Measurements from ENCODE around the gene PIAS2.

PIAS2 gene

GRCh38 chr18:46892842-46893241 lies 24.5 kb downstream of the PIAS2 start:
- TF ChIP-seq, protein P1, sequence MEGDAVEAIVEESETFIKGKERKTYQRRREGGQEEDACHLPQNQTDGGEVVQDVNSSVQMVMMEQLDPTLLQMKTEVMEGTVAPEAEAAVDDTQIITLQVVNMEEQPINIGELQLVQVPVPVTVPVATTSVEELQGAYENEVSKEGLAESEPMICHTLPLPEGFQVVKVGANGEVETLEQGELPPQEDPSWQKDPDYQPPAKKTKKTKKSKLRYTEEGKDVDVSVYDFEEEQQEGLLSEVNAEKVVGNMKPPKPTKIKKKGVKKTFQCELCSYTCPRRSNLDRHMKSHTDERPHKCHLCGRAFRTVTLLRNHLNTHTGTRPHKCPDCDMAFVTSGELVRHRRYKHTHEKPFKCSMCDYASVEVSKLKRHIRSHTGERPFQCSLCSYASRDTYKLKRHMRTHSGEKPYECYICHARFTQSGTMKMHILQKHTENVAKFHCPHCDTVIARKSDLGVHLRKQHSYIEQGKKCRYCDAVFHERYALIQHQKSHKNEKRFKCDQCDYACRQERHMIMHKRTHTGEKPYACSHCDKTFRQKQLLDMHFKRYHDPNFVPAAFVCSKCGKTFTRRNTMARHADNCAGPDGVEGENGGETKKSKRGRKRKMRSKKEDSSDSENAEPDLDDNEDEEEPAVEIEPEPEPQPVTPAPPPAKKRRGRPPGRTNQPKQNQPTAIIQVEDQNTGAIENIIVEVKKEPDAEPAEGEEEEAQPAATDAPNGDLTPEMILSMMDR (IDR thresholded peaks at IDR 0.05; ENCODE audit: low read depth, low read length, missing control alignments): no peak
- DNase-seq: no peak
- no peak overlapping the region for H3K27ac ChIP-seq
- no peaks in the 10 kb centered on the region for H3K27me3 ChIP-seq (replicated peaks)
- H3K4me3 ChIP-seq (ENCODE audit: low read depth, low read length): no peak overlapping the region
- no peaks in the 10 kb centered on the region for H3K36me3 ChIP-seq (replicated peaks)
- in situ Hi-C loops (cut with HindIII; ENCODE audit: low pct_ligation_motif_present, low sequenced_read_pairs): no loop called here

DNA sequence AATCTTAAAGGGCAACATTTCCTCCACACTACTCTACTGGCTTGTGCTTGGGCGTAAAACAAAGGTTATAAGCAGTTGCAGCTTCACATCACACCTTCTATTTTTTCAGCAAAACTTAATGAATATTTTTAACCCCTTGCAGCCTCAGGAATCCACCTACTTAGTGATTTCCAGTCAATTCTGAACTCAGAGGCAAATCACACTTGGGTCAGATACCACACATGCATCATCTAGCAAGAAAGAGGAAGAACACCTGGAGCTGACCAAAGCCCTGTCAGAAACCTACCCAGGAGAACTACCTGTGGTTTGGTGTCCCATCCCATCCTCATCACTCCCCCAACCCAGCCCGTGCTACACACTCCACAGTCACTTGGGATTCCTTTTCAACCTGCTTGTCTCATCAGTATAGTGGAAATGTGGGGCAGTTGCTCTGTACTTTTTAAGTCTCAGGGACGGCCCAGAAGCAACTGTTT lies 25.5 kb downstream of the PIAS2 start:
- no peak overlapping the region for H3K4me3 ChIP-seq (ENCODE audit: low read depth, low read length)
- H3K36me3 ChIP-seq (replicated peaks): no peaks in the 10 kb centered on the region
- no peaks in the 10 kb centered on the region for H3K27me3 ChIP-seq (replicated peaks)
- H3K27ac ChIP-seq: no peak overlapping the region
- DNase-seq: no peak
- in situ Hi-C loops (cut with HindIII; ENCODE audit: low pct_ligation_motif_present, low sequenced_read_pairs): no loop called here
- TF ChIP-seq, protein P1 (IDR thresholded peaks at IDR 0.05; ENCODE audit: low read depth, low read length, missing control alignments): no peak

GRCh38 chr18:46888965-46889364 lies 28.3 kb downstream of the PIAS2 start:
- Histone ChIP-seq H3K27me3 (replicated peaks) (no peaks in the 10 kb centered on the region), H3K4me3 (ENCODE audit: low read depth, low read length) (no peak overlapping the region), H3K27ac (no peak overlapping the region), H3K36me3 (replicated peaks) (no peaks in the 10 kb centered on the region)
- TF ChIP-seq, protein P1 (IDR thresholded peaks at IDR 0.05; ENCODE audit: low read depth, low read length, missing control alignments): no peak
- no peak for DNase-seq
- in situ Hi-C loops (cut with HindIII; ENCODE audit: low pct_ligation_motif_present, low sequenced_read_pairs): no loop called here

DNA sequence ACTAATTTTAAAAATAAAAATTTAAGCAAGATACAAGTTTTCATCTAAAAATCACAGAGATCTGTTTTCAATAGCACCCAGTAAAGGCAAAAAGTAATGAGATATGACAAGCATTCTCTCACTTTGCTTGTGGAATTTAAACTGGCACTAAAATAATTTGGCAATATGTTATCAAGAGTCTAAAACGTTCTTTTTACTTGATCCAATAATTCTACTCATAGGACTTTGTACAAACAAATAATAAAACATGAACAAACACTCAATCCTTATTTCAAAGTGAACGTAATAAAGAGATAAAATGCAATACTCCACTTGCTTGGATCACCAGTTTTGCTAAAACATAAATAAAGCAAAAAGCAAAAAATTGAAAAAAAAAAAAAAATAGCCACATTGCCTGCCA lies 30.4 kb downstream of the PIAS2 start:
- Histone ChIP-seq H3K4me3 (ENCODE audit: low read depth, low read length) (no peak overlapping the region), H3K27me3 (replicated peaks) (no peaks in the 10 kb centered on the region), H3K36me3 (replicated peaks) (no peaks in the 10 kb centered on the region), H3K27ac (no peak overlapping the region)
- in situ Hi-C loops (cut with HindIII; ENCODE audit: low pct_ligation_motif_present, low sequenced_read_pairs): no loop called here
- DNase-seq: no peak
- TF ChIP-seq, protein P1 (IDR thresholded peaks at IDR 0.05; ENCODE audit: low read depth, low read length, missing control alignments): no peak

DNA sequence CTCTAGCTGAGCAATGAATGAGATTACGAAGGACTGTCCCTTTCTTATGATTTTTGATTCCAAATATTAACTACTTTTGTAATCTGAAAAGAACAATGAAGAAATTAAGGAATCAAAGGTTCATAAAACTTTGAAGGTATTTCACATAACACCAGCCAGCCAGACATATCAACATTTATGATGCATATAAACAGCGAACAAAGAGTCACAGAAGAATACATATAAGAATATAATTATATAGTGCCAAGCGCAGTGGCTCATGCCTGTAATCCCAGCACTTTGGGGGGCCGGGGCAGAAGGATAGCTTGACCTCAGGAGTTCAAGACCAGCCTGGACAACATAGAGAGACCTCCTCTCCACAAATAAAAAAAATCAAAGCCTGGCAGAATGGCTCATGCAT lies 34.1 kb downstream of the PIAS2 start:
- Histone ChIP-seq H3K4me3 (ENCODE audit: low read depth, low read length) (no peak overlapping the region), H3K27me3 (replicated peaks) (no peaks in the 10 kb centered on the region), H3K27ac (no peak overlapping the region), H3K36me3 (replicated peaks) (no peaks in the 10 kb centered on the region)
- DNase-seq: no peak
- TF ChIP-seq, protein P1 (IDR thresholded peaks at IDR 0.05; ENCODE audit: low read depth, low read length, missing control alignments): no peak
- in situ Hi-C loops (cut with HindIII; ENCODE audit: low pct_ligation_motif_present, low sequenced_read_pairs): no loop called here

GRCh38 chr18:46877329-46877987 lies 39.8 kb downstream of the PIAS2 start:
- no peaks in the 10 kb centered on the region for H3K36me3 ChIP-seq (replicated peaks)
- DNase-seq: no peak
- no peak overlapping the region for H3K27ac ChIP-seq
- TF ChIP-seq, protein P1 (IDR thresholded peaks at IDR 0.05; ENCODE audit: low read depth, low read length, missing control alignments): no peak
- in situ Hi-C loops (cut with HindIII; ENCODE audit: low pct_ligation_motif_present, low sequenced_read_pairs): no loop called here
- H3K27me3 ChIP-seq (replicated peaks): no peaks in the 10 kb centered on the region
- no peak overlapping the region for H3K4me3 ChIP-seq (ENCODE audit: low read depth, low read length)
